NCI-H2107 treated with DMSO at 0.1 percent for 48 hours (cell line): ENCODE measurements around the gene RNASE3.
"Not testable (repeated sequence)": the region's sequence is repeated elsewhere in the genome, so short reads cannot be mapped to it uniquely, and the experiment has no call there.

Experiments
- DNase-seq: peaks from one replicate; lab custom pipeline; 2025; ENCODE audit not compliant: unreplicated experiment; lab: John Stamatoyannopoulos, UW

RNASE3 gene

DNA sequence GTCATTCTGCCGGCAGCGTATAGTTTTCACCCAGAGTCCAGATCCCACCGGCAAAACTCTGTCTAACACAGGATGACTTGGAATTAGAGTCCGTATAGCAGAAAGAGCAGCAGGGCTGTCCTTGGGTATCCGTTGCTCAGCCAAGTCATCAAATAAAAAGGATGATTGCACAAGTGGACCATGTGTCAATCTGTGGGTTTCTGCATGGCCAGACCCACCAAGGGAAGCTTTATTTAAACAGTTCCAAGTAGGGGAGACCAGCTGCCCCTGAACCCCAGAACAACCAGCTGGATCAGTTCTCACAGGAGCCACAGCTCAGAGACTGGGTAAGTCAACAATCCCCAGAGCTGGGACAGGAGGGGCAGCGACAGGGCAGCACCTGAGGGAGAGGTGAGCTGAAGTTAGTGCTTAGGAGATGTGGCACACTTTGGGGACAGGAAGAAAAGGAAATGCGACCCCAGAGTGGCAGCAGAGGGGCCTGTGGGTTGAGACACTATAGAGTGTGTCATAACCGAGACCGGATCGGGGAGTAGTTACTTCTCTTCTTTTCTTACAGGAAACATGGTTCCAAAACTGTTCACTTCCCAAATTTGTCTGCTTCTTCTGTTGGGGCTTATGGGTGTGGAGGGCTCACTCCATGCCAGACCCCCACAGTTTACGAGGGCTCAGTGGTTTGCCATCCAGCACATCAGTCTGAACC, at the start of gene RNASE3:
Gene RNASE3 (plus strand): TSS at position 260 of the 700 bp plus-strand sequence. CDS start 302 bp downstream, at position 562.
- not testable (repeated sequence) for DNase-seq

GRCh38 chr14:20846560-20846959, 44.6 kb upstream of the RNASE3 start:
- no peak for DNase-seq

GRCh38 chr14:20848316-20848954, 42.8 kb upstream of the RNASE3 start:
- no peak for DNase-seq

DNA sequence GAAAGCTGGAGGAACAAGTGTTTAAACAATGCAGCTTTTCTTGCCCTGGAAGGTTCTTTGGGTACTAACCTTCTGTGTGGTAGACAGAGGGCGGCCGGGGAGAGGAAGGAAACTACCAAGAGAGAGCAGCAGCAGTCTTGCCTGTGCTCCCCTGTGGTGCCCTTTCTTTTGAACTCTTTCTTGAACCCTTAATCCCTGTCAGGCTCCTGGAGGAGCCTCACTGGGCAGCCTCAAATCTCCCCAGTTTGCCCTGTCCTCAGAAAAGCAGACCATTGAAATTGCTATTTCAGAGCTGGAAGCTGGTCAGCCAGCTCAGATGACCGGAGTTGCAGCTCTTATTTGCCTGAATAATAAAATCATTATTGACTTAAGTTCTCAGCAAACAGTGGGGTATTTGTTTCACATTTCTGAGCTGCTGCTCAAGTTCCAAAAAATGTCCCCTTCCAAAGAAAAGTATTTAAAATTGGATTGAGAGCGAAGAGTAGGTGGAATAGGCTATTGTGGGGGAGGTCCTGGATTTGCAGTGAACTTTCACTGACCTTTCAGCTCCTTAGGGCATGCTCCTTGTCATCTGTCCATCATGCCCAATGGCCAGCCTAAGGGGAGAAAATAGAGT, 42.1 kb upstream of the RNASE3 start:
- no peak for DNase-seq

DNA sequence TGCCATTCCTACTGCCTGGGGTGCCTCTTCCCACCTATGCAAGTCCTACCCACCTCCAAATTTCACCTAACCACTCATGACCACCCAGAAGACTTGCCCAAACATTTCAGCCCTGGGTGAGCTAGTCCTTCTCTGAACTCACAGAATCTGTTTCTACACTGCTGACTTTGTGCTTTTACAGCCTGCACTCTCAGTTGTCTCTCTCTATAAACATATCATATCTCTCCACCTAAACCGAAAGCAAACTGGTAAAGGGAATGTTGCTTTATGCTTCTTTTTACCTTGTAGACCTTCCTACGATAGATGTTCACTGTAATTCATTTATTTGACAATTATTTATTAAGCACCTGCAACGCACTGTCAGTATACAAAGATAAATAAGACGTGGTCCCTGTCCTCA, 38.1 kb upstream of the RNASE3 start:
- no peak for DNase-seq

DNA sequence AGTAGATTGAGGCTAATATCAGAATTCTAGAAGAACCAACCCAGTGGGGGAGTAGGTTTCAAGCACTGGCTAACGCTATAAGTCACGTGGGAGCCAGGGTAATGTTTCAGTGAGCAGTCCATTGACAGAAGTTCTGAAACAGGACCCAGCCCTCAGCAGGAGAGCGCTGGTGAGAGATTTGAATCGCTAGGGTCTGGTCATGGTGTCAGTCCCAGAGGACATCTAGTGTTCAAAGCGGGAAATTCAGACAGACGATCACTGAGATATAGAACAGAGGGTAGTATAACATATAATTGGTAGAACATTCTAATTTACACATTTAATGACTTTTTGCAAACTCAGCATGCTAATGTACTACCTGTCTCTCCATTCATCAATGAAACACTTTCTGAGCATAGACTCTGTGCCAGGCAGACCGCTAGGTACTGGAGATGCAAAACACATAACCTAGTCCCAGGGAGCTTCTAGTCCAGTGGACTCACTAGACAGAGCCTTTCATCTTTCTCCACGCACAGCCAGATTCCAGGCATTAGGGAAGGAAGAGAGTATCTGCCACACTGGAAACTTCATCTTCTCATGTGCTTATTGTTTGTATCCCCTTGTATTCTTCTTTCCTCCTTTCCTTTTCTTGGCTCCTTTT, 35.4 kb upstream of the RNASE3 start:
- DNase-seq: peak; percentile 69

DNA sequence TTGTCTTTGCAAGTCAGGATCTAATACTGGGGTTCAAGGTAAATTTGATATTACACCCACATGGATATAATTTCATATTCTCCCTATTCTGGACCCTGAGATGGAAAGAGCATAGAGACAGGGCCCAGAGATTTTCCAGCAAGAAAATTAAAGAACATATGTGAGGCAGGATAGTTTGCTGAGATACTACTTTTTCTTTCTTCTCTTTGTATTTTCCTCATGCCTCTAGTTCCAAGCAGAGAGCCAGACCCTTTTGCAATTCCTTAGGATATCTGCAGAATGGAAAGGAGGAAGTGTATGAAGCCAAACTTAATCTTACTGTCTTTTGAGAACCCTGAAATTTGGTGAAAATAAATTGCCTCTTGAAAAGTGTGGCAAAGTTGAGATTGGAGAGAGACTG, 34.0 kb upstream of the RNASE3 start:
- no peak for DNase-seq

DNA sequence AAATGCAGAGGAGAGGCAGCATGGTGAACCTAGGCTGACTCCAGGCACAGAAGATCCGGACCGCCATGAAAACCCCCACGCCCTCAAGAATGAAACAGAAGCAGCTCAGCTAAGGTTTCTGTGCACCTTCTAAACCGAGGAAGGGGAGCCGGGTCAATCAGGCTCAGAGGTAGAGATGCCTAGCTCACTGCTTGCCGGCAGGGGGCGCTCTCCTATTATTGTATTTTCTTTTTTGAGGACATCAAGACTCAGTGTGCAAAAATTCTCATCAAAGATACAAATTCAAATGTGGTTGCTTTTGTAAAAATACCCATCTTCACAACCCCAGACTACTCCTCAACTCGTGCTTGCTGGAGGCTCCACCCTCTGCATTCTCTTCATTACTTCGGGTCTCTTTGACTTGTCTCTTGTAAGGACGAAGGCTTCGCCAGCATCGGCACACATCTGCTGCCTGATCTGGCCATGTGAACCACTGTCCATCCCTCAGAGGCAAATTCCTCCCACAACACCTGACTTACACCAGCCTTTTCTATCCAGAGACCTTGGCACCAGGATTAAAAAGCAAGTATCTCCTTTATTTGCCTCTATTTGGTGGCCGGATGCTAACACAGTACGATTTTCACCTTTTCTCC, 33.4 kb upstream of the RNASE3 start:
- peak; percentile 18 for DNase-seq

GRCh38 chr14:20866194-20866593, 25.0 kb upstream of the RNASE3 start:
- DNase-seq: no peak

DNA sequence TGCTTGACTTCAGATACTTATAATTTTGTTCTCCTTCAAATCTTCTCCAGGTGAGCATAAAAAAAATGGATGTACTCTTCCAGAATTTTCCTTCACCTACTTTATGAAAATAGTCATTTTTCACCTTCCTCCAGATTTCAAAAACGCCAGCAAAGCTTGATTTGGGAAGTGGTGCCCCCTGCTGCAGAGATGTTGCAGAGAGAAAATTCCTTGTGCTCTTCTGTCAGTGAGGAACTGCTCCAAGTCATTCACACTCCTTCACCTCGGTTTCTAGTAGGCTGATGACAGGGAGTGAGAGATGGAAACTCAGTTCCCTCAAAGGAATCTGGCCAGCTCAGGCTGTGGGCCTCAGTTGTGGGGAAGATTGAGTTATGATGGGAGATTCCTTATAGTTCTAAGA, 24.2 kb upstream of the RNASE3 start:
- DNase-seq: no peak

DNA sequence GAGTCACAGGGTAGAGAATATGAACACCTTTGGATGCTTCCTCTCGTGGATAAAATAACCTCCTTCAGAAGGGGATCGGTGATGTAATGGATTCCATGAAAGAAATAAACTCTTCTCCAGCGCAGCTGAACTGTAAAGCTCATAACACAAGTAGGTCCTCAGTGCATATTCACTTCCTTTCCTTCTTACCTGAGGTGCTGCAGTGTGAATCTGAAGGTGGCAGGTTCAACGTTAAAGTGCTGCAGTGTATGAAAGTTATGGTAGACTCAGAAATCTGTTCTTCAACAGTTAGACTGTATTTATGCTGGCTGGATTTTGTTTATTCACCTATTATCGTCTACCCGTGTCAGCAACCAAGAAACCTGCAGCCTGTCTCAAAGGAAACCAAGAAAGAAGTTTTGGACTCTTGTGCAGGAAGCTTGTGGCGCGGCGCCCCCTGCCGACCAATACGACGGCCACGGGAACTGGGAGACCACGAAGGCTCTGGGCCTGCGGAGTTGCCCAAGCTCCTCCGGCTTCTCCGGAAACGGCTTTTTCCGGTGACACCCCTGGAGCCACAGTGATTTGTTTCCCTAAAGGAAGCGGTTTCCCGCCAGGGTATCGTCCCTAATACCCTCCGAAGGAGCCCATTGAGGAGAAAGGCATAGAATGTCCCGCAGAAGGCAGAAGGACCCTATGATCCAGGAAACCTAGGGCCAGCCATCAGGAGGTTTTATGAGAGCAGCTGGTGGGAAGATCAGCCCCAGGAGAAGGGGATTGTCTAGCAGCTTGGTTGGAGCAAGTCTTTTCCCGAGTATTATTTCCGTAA, 17.6 kb upstream of the RNASE3 start:
- DNase-seq: no peak

DNA sequence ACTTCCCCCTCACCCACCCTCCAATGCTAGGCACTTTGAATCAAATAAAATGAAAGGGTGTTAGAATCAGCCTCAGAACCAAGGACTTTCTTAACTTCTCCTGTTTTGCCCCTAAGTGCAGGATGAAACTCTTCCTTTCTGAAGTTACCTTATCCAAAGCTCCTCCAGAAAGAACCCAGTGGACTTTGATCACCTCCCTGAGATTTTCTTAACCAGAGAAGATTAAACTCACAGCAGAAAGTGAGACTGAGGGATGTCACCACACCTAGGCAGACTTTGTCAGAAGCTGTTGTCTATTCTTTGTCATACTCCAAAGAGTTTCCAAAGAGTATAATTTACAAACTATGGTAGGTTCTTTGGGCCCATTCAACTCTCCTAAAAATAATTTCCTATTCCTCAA, 14.2 kb upstream of the RNASE3 start:
- no peak for DNase-seq

GRCh38 chr14:20878695-20879094, 12.5 kb upstream of the RNASE3 start:
- no peak for DNase-seq

- not testable (repeated sequence) for DNase-seq
Measured at GRCh38 chr14:20881229-20881628, 10.0 kb upstream of the RNASE3 start.

GRCh38 chr14:20882787-20883186, 8.4 kb upstream of the RNASE3 start:
- DNase-seq: not testable (repeated sequence)

- DNase-seq: not testable (repeated sequence)
Measured at GRCh38 chr14:20888411-20888810, 2.8 kb upstream of the RNASE3 start.

DNA sequence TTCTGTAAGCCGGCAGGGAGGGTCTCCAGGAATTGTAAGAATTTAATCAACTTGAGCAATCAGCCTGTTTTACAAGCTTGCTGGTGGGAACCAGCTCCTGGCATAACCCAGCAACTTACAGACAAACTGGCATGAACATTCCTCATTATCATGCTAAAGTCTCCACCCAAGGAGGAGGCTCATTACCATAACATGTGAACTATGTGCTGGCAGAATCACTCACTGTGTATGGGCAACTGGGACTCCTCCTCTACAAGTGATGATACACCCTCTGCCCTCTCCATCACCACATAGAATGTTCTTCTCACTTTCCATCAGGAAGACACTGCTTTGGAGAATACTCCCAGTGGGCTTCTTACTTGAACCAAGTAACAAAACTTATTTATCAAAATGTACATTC, 4.1 kb downstream of the RNASE3 start:
- DNase-seq: not testable (repeated sequence)

DNA sequence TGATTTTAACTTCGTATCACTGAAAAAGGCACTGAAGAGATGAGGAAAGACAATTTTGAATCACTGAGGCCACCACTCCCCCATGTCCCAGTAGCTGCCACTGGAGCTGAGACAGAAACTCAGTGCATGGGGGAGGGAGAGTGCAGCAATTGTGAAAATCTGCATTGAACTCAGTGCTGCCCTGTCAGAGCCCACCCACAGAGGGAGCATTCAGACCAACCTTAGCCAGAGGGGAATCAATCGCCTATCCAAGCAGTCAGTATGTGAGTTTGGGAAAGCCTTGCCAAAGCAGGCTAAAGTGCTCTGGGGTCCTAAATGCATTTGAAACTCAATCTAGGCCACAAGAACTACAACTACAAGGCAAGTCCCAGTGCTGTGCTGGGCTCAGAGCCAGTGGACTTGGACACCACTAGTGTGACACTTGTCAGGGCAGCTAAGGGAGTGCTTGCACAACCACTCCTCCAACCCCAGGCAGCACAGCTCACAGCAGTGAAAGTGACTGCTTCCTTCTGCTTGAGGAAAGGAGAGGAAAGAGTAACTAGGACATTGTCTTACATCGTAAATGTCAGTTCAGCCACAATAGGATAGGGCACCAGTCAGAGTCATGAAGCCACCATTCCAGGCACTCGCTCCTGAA, 13.3 kb downstream of the RNASE3 start:
- DNase-seq: no peak

- no peak for DNase-seq
Measured at GRCh38 chr14:20905676-20906075, 14.5 kb downstream of the RNASE3 start.

- no peak for DNase-seq
Measured at GRCh38 chr14:20907214-20907613, 16.0 kb downstream of the RNASE3 start.
